Muscle layer of duodenum (tissue), 2 donors: Measurements from ENCODE around the gene PPFIBP2.

Source experiments
- H3K27ac ChIP-seq: one replicate; pipeline ENCODE4 v1.7.0; 2013; ENCODE audit warnings: mild to moderate bottlenecking, low read length
- H3K27me3 ChIP-seq: one replicate; pipeline ENCODE4 v1.7.0; 2013; ENCODE audit warnings: low read depth, mild to moderate bottlenecking, control low read depth, low read length
- H3K36me3 ChIP-seq, 2 donors: one replicate each; pipeline ENCODE4 v1.7.0; 2013; ENCODE audit warnings: low read length in 2 of 2, control low read depth in 1 of 2, mild to moderate bottlenecking in 1 of 2; ENCODE audit not compliant: insufficient read depth in 2 of 2, control insufficient read depth in 1 of 2
- H3K4me1 ChIP-seq, 2 donors: one replicate each; pipeline ENCODE4 v1.7.0; 2013; ENCODE audit warnings: low read length in 2 of 2, mild to moderate bottlenecking in 2 of 2, control low read depth in 1 of 2, moderate library complexity in 1 of 2; ENCODE audit not compliant: insufficient read depth in 2 of 2, control insufficient read depth in 1 of 2
- H3K4me3 ChIP-seq, 2 donors: one replicate each; pipeline ENCODE4 v1.7.0; 2013; ENCODE audit warnings: low read length in 2 of 2, low read depth in 1 of 2, mild to moderate bottlenecking in 1 of 2
- H3K9me3 ChIP-seq, 2 donors: one replicate each; pipeline ENCODE4 v1.7.0; 2013; ENCODE audit warnings: low read length in 2 of 2, control low read depth in 1 of 2, mild to moderate bottlenecking in 1 of 2; ENCODE audit not compliant: control insufficient read depth in 1 of 2
- donor health status: healthy.

PPFIBP2 gene

GRCh38 chr11:7540830-7541555, 27.2 kb downstream of the PPFIBP2 start:
- no peaks in the 10 kb centered on the region for H3K36me3 ChIP-seq
- no peaks in the 10 kb centered on the region for H3K4me1 ChIP-seq
- no peak overlapping the region for H3K27ac ChIP-seq
- no peak overlapping the region for H3K4me3 ChIP-seq
- no peaks in the 10 kb centered on the region for H3K27me3 ChIP-seq
- no peaks in the 10 kb centered on the region for H3K9me3 ChIP-seq

GRCh38 chr11:7543302-7543701, 29.5 kb downstream of the PPFIBP2 start:
- Histone ChIP-seq H3K4me1 (no peaks in the 10 kb centered on the region), H3K27me3 (no peaks in the 10 kb centered on the region)

GRCh38 chr11:7544021-7544420, 30.2 kb downstream of the PPFIBP2 start:
- Histone ChIP-seq H3K27me3 (no peaks in the 10 kb centered on the region), H3K4me3 (no peak overlapping the region), H3K4me1 (no peaks in the 10 kb centered on the region), H3K9me3 (no peaks in the 10 kb centered on the region), H3K27ac (no peak overlapping the region), H3K36me3 (no peaks in the 10 kb centered on the region)

More at GRCh38 chr11:7543302-7543701, 29.5 kb downstream of the PPFIBP2 start:
- H3K27ac ChIP-seq: no peak overlapping the region
- H3K9me3 ChIP-seq: no peaks in the 10 kb centered on the region
- H3K4me3 ChIP-seq: no peak overlapping the region
- no peaks in the 10 kb centered on the region for H3K36me3 ChIP-seq

- Histone ChIP-seq H3K27me3 (no peaks in the 10 kb centered on the region), H3K9me3 (no peaks in the 10 kb centered on the region), H3K4me3 (no peak overlapping the region), H3K36me3 (no peaks in the 10 kb centered on the region), H3K4me1 (no peaks in the 10 kb centered on the region), H3K27ac (no peak overlapping the region)
Observed at GRCh38 chr11:7545611-7546010, 31.8 kb downstream of the PPFIBP2 start.

- H3K9me3 ChIP-seq: no peaks in the 10 kb centered on the region
- no peak overlapping the region for H3K27ac ChIP-seq
- H3K4me3 ChIP-seq: no peak overlapping the region
- H3K36me3 ChIP-seq: no peaks in the 10 kb centered on the region
- H3K27me3 ChIP-seq: no peaks in the 10 kb centered on the region
- H3K4me1 ChIP-seq: no peaks in the 10 kb centered on the region
Observed at GRCh38 chr11:7546324-7546791, 32.6 kb downstream of the PPFIBP2 start.

GRCh38 chr11:7547687-7548086, 33.9 kb downstream of the PPFIBP2 start:
- Histone ChIP-seq H3K9me3 (no peaks in the 10 kb centered on the region), H3K27ac (no peak overlapping the region), H3K4me1 (no peaks in the 10 kb centered on the region), H3K27me3 (no peaks in the 10 kb centered on the region), H3K36me3 (no peaks in the 10 kb centered on the region), H3K4me3 (no peak overlapping the region)

- no peaks in the 10 kb centered on the region for H3K27me3 ChIP-seq
- H3K36me3 ChIP-seq: no peaks in the 10 kb centered on the region
- no peak overlapping the region for H3K27ac ChIP-seq
- no peaks in the 10 kb centered on the region for H3K4me1 ChIP-seq
- H3K4me3 ChIP-seq: no peak overlapping the region
- H3K9me3 ChIP-seq: no peaks in the 10 kb centered on the region
Observed at GRCh38 chr11:7548659-7549274, 35.0 kb downstream of the PPFIBP2 start.

- no peaks in the 10 kb centered on the region for H3K9me3 ChIP-seq
- no peak overlapping the region for H3K27ac ChIP-seq
- no peaks in the 10 kb centered on the region for H3K27me3 ChIP-seq
- H3K36me3 ChIP-seq: no peaks in the 10 kb centered on the region
- no peak overlapping the region for H3K4me3 ChIP-seq
- H3K4me1 ChIP-seq: no peaks in the 10 kb centered on the region
Observed at GRCh38 chr11:7549681-7550080, 35.9 kb downstream of the PPFIBP2 start.

- Histone ChIP-seq H3K9me3 (no peaks in the 10 kb centered on the region), H3K27me3 (no peaks in the 10 kb centered on the region), H3K4me3 (no peak overlapping the region), H3K27ac (no peak overlapping the region), H3K36me3 (no peaks in the 10 kb centered on the region), H3K4me1 (peaks cover 0 to 4% of the 10 kb centered on the region in 2 donors)
Observed at GRCh38 chr11:7551571-7551970, 37.8 kb downstream of the PPFIBP2 start.

- Histone ChIP-seq H3K27ac (no peak overlapping the region), H3K4me1 (peaks cover 0 to 4% of the 10 kb centered on the region in 2 donors), H3K9me3 (no peaks in the 10 kb centered on the region)
Observed at GRCh38 chr11:7552666-7553065, 38.9 kb downstream of the PPFIBP2 start.

GRCh38 chr11:7555052-7555699, 41.4 kb downstream of the PPFIBP2 start:
- no peaks in the 10 kb centered on the region for H3K27me3 ChIP-seq
- peaks cover 0 to 4% of the 10 kb centered on the region in 2 donors for H3K4me1 ChIP-seq
- no peaks in the 10 kb centered on the region for H3K36me3 ChIP-seq
- H3K27ac ChIP-seq: no peak overlapping the region
- H3K4me3 ChIP-seq: no peak overlapping the region
- no peaks in the 10 kb centered on the region for H3K9me3 ChIP-seq

More at GRCh38 chr11:7552666-7553065, 38.9 kb downstream of the PPFIBP2 start:
- Histone ChIP-seq H3K36me3 (no peaks in the 10 kb centered on the region), H3K4me3 (no peak overlapping the region), H3K27me3 (no peaks in the 10 kb centered on the region)
